ENCODE measurements around the gene NCK2.

Gene NCK2

DNA sequence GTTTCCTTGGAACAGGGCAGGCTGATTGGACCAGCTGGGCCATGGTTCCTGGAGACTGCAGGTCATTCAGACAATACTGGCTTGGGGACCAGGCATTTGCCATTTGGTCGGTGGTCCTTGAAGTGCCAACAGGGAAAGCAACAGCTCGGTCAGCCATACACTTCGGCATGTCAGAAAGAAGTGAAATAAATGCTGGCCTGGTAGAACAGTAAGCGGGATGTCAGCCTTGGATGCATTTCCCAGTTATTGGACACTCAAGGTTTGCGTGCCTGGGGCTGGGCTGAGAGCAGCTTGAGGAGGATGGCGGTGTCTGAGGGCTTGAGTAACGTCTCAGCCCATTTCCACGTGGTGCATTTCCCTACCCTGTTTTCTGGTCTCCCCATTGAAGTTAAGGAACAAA, 75.4 kb downstream of the NCK2 start:
- DNase-seq, result no peak

GRCh38 chr2:105820691-105821090, 76.0 kb downstream of the NCK2 start:
- DNase-seq, result no peak

- no peak for DNase-seq
Measured at GRCh38 chr2:105821428-105822125, 76.9 kb downstream of the NCK2 start.

DNA sequence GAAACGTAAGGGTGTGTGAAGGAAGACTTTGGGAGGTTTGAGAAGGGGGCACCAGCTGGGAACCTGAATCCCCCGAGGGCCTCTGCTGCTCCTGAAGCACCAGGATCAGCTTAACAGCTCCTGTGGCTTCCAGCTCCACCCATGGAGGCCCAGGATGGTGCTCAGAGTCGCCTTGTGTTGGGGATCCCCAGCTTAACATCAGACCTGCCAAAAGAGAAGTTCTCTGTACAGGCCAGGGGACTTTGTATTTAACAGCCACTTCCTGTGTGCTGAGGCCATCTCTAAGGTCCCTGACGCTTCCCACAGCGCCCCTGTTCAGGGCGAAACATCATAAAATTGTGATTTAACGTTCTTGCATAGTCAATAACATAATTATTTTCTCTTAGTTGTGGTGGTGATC, 77.5 kb downstream of the NCK2 start:
- DNase-seq, result no peak

DNA sequence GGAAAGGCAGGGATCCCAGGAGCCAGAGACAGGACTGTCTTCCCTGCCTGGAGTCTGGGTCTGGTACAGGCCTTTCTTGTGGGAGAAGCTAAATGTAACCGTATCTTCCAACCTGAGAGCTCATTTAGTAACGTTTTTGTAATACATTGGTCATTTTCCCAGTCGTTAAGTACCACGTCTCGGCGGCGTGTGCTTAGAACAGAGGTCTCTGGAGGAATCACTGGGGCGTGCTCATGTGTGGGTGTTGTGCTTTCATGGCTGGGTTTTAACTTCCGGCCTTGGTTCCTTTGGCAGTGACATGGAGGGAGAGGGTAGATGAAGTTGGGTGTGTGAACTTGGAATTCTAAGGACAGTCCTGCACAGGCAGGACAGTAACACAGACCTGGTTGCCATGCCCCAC, 79.7 kb downstream of the NCK2 start:
- DNase-seq, result no peak

DNA sequence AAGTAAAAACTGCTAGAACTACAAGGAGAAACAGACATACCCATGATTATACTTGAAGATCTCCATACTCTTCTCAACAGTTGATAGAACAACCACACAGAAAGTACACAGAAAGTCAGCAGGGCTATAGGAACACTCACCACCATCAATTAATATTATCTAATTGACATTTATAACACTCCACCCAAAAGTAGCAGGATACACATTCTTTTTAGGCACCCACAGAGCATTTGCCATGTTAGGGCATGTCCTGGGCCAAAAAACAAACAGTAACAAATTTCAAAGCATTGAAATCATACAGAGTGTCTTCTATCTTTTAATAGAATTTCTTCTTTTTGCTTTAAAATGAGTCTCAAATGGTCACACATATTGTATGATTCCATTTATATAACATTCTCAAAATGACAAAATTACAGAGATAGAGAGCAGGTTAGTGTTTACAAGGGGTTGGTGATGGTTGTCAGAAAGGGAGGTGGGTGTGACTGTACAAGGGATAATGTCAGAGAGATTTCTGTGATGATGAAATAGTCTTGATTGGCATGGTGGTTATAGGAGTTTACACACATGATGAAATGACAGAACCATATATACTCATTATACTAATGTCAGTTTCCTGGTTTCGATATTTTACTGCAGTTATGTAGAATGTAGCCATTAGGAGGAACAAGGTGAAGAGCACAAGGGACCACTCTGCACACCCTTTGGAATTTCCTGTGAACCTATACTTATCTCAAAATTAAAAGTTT, 82.8 kb downstream of the NCK2 start:
- DNase-seq, result no peak

- DNase-seq, result no peak
Measured at GRCh38 chr2:105828558-105828957, 83.8 kb downstream of the NCK2 start.

GRCh38 chr2:105834931-105835330, 90.2 kb downstream of the NCK2 start:
- DNase-seq, result no peak

DNA sequence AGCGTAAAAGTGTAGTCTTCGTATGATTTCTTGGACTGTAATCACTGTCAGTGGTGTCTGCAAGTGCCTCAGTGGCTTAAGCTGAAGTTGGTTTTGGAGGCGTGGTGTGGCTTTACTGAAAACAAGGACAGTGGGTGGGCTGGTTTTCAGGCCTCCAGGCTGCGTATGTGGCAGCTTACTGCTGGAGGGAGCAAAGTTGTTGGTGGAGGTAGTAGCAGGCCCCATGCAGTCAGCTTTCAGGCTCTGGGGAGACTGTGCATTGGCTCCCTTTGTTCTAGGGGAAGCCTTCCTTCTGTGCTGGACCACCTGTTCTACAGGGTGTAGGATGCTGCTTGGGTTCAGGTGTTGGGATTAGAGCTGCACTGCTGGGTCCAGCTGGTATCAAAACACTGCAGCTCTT, 91.6 kb downstream of the NCK2 start:
- DNase-seq, result no peak

DNA sequence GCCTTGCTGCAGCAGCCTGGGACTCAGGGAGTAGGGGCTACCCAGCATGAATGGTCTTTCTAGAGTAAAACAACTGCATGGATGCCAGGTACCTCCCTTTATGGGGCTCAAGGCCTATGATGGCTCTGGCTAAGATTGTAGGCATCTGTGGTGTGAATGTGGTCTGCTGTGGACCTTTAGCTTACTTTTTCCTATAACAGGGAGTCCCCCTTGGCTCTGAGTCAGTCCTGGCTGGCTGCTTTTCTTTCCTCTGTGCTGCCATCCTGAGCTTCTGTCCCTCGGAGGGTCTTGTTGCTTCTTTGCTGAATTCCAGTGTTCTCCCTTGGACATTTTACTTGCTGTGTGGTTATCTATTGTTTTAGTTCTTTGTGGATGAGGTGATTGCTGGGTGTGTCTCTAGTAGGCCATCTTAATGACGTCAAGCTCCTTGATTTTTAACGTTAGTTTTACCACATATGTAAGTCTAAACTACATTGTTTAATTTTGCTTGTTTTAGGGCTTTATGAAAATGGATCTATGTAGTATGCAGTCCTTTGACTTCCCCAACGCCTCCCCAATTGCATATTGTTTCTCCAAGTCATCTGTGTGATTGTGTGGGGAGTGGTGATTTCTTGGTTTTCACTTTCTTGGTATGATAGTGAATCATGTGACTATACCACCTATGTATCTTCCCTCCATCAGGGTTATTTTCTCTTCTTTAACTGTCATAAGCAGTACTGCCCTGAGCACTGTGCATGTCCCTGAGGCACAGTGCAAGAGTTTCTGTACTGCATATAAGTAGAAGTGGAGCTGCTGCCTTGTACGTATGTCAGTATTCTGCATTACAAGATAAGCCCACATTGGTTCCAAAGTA, 92.4 kb downstream of the NCK2 start:
- DNase-seq, result no peak

DNA sequence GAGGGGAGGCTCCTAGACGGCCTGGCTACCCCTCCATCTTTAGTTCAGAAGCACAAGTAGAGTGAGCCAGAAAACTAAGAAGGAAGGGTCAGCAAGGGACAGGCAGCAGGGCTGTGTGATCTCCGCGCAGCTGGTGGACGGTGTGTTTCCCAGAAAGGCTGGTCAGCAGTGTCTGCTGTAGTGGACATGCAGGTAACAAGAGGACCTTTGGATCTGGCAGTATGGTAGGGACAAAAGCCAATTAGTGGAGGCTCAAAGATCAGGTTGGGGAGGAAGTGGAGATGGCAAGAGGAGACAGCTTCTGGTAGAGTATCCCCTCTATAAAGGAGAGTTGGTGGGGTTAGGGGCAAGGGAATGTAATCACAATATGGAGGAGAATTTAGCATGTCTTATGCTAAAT, 95.1 kb downstream of the NCK2 start:
- DNase-seq, result no peak

- DNase-seq, result no peak
Measured at GRCh38 chr2:105840933-105841332, 96.2 kb downstream of the NCK2 start.

DNA sequence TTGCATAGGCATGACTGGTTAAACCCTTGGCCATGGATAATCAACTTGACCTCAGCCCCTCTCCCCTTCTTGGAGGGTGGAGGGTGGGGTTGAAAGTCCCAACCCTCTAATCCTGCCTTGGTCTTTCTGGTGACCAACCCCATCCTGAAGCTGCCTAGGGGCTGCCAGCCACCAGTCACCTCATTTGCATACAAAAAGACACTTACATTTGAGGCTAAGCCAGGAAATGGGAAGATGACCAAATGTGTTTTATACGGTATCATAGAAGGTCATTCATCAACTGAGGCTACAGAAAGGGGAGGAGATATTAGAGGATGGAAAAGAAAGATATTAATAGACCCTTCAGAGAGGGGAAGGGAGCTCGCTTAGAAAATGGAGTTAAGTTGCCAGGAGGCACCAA, 96.8 kb downstream of the NCK2 start:
- DNase-seq, result no peak

- no peak for DNase-seq
Measured at GRCh38 chr2:105842555-105842954, 97.8 kb downstream of the NCK2 start.

- no peak for DNase-seq
Measured at GRCh38 chr2:105843476-105844374, 99.0 kb downstream of the NCK2 start.

- DNase-seq, result no peak
Measured at GRCh38 chr2:105845976-105846375, 101.3 kb downstream of the NCK2 start.

- DNase-seq, result no peak
Measured at GRCh38 chr2:105847056-105847455, 102.3 kb downstream of the NCK2 start.

GRCh38 chr2:105848367-105848766, 103.7 kb downstream of the NCK2 start:
- no peak for DNase-seq

DNA sequence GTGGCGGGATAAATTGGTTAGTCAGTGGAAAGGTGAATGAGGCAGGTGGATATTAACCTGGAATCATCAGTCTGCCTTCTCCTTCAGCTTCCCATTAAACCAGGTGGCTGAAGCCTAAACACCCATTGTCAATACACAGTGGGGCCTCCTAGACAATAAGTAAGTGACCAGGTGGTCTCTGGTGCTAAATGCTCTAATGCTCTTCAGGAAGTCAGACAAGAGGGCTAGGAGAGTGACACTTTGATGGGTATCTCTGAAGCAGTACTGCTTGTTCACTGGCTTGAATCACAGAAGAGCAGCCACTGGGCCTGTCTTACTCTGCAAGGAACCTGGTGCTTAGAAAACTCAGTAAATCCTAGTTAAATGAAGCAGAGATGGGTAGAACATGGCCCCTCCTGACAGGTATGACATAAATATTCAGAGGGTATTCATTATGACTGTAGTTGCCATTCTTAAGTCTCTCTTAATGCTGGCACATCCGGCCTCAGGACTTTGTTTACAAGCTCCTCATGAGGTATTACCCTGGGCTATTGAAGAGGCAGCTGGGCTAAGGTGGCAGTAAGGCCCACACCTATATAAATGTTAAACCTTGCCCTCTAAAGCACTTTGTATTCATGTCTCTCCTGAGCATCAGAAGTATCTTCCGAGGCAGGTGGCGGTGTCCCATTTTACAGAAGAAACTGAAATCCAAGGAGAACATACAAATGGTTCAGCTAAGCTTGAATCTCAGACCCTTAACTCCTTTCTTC, 104.9 kb downstream of the NCK2 start:
- DNase-seq, result no peak

DNA sequence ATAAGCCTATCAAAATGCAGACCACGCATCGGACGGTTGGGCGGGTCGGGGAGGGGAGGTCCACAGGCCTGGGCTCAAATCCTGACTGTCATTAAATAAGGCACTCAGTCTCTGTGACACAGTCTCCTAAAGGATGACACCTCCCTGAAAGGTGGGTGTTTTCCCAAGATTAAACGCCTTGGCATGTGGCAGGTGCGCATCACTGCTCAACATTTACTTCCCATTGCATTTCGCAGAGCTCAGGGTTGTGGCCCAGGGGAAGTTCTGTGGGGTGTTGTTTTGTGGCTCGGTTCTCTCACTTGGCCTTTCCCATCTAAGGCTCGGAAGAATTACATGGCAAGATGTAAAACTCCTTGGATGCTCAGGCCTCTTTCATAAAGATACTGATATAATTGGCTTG, 107.4 kb downstream of the NCK2 start:
- no peak for DNase-seq

DNA sequence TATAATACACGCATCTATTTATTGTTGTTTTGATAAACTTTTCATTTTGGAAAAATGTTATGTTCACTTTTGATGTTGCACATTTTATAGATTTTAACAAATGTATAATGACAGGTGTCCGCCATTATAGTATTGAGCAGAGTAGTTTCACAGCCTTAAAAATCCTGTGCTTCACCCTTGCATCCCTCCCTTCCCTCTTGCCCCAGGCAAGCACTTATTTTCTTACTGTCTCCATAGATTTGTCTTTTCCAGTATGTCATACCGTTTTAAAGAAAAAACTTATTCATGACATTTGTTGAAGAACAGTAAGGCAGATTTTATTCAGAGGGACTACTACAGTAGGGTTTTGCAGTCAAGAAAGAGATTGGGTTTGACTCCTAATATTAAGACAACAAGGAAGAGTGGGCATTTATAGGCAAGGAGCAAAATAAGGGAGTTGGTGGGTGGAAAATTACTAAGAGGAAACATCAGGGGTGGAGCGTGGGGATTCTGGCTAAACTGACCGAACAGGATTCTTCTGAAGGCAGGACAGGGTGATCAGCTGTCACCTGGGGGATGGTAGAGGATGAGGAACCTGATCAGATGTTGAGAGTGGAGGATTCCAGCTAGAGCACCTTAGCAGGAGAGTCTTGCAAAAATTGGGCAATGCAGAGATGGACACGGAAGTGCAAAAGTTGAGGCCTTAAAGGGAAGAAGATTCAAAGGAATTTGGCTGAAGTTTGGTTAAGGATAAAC, 108.8 kb downstream of the NCK2 start:
- no peak for DNase-seq
